Peyer's patch (tissue), 4 donors: ENCODE measurements around the gene OR2T8. TPM values are rescaled to one million over a fixed set of nuclear protein-coding genes. Genes with fewer than 3 reads are reported as not detected.
A peak's percentile ranks its signal among the peaks of the same experiment; 100 is the strongest.

ENCODE experiments used
- DNase-seq, 3 donors: peaks; one replicate each; pipeline ENCODE4 v3.0.0-alpha.2; 2017 to 2019
- H3K27ac ChIP-seq, 4 donors: fragments of 200-600 bp; sonication (generic); one replicate each; pipeline ENCODE4 v1.5.1; 2016 to 2019
- H3K27me3 ChIP-seq, 2 donors: fragments of 200-600 bp; sonication (generic); one replicate each; pipeline ENCODE4 v1.5.1; 2019
- H3K36me3 ChIP-seq, 3 donors: fragments of 200-600 bp; sonication (generic); one replicate each; pipeline ENCODE4 v1.5.1; 2016 to 2019
- H3K4me1 ChIP-seq, 4 donors: fragments of 200-600 bp; sonication (generic); one replicate each; pipeline ENCODE4 v1.5.1; 2016 to 2019
- H3K4me3 ChIP-seq, 4 donors: fragments of 200-600 bp; sonication (generic); 1 replicate in 3 of 4; 2 replicates in 1 of 4; pipeline ENCODE4 v1.5.1; 2016 to 2019; ENCODE audit warnings: mild to moderate bottlenecking in 1 of 4
- H3K9me3 ChIP-seq, 4 donors: fragments of 200-600 bp; sonication (generic); one replicate each; pipeline ENCODE4 v1.5.1; 2016 to 2019; ENCODE audit warnings: mild to moderate bottlenecking in 1 of 4
- POLR2A ChIP-seq, 2 donors: fragments of 450-650 bp; IDR thresholded peaks; one replicate each; pipeline ENCODE4 v1.5.1; 2017; ENCODE audit warnings: antibody characterized with exemption in 2 of 2, mild to moderate bottlenecking in 2 of 2, moderate library complexity in 2 of 2
- total RNA-seq, 4 donors: library from RNA; depleted of rRNA; stranded (reverse); fragments of >200 nt; gene quantifications; one replicate each; pipeline ENCODE4 v1.1.0, GENCODE V29; 2016
- TF ChIP-seq, protein P1 (sequence below), 6 experiments: fragments of 450-650 bp in 4 of 6; fragments of 200-600 bp in 2 of 6; sonication (generic) in 1 of 6; IDR thresholded peaks; one replicate each; pipeline ENCODE4 v1.5.1; 2017 to 2019; ENCODE audit warnings: antibody characterized with exemption in 6 of 6, mild to moderate bottlenecking in 3 of 6, moderate library complexity in 1 of 6

OR2T8 gene
- total RNA-seq, 4 donors from 2014 or later, result not detected

DNA sequence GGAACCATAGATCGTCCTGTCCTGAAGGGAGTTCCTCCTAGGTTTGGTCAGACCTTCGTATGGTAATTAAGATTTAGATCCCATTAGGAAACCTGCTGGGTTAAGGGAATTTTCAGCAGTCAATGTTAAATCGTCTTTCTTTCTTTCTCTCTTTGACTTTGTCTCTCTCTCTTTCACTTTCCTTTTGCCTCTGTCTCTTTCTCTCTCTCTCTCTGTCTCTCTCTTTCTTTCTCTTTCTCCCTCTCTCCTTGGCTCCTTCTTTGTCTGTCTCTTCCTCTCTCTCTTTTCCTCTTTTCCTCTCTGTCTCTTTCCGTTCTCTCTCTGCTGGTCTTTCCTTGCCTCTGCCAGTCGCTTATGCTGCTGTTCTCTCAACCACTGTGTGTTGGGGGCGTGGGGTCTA lies 15.9 kb upstream of the OR2T8 start:
- TF ChIP-seq, protein P1, sequence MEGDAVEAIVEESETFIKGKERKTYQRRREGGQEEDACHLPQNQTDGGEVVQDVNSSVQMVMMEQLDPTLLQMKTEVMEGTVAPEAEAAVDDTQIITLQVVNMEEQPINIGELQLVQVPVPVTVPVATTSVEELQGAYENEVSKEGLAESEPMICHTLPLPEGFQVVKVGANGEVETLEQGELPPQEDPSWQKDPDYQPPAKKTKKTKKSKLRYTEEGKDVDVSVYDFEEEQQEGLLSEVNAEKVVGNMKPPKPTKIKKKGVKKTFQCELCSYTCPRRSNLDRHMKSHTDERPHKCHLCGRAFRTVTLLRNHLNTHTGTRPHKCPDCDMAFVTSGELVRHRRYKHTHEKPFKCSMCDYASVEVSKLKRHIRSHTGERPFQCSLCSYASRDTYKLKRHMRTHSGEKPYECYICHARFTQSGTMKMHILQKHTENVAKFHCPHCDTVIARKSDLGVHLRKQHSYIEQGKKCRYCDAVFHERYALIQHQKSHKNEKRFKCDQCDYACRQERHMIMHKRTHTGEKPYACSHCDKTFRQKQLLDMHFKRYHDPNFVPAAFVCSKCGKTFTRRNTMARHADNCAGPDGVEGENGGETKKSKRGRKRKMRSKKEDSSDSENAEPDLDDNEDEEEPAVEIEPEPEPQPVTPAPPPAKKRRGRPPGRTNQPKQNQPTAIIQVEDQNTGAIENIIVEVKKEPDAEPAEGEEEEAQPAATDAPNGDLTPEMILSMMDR (IDR thresholded peaks at IDR 0.05), result no peak
- no peak for TF ChIP-seq POLR2A (IDR thresholded peaks at IDR 0.05)
- DNase-seq, result no peak

GRCh38 chr1:247905181-247905580 lies 14.9 kb upstream of the OR2T8 start:
- Histone ChIP-seq H3K4me1 (no peaks in the 10 kb centered on the region), H3K27ac (no peak overlapping the region), H3K9me3 (no peaks in the 10 kb centered on the region), H3K4me3 (no peak overlapping the region), H3K27me3 (no peaks in the 10 kb centered on the region), H3K36me3 (no peaks in the 10 kb centered on the region)
- DNase-seq, result no peak
- TF ChIP-seq, protein P1 (IDR thresholded peaks at IDR 0.05), result no peak
- no peak for TF ChIP-seq POLR2A (IDR thresholded peaks at IDR 0.05)

More for the DNA sequence above, 15.9 kb upstream of the OR2T8 start:
- Histone ChIP-seq H3K27ac (no peak overlapping the region), H3K4me3 (no peak overlapping the region), H3K9me3 (no peaks in the 10 kb centered on the region), H3K27me3 (no peaks in the 10 kb centered on the region), H3K4me1 (no peaks in the 10 kb centered on the region), H3K36me3 (no peaks in the 10 kb centered on the region)

- Histone ChIP-seq H3K27ac (peak overlapping the region in 1 of 4 donors; percentile 55), H3K27me3 (no peaks in the 10 kb centered on the region), H3K4me3 (peak overlapping the region; percentile 3 to 40 (median 14)), H3K9me3 (no peaks in the 10 kb centered on the region), H3K4me1 (no peaks in the 10 kb centered on the region), H3K36me3 (no peaks in the 10 kb centered on the region)
- DNase-seq, result no peak
- TF ChIP-seq, protein P1 (IDR thresholded peaks at IDR 0.05), result no peak
- TF ChIP-seq POLR2A (IDR thresholded peaks at IDR 0.05), result no peak
Measured at GRCh38 chr1:247905910-247906503, 14.0 kb upstream of the OR2T8 start.

DNA sequence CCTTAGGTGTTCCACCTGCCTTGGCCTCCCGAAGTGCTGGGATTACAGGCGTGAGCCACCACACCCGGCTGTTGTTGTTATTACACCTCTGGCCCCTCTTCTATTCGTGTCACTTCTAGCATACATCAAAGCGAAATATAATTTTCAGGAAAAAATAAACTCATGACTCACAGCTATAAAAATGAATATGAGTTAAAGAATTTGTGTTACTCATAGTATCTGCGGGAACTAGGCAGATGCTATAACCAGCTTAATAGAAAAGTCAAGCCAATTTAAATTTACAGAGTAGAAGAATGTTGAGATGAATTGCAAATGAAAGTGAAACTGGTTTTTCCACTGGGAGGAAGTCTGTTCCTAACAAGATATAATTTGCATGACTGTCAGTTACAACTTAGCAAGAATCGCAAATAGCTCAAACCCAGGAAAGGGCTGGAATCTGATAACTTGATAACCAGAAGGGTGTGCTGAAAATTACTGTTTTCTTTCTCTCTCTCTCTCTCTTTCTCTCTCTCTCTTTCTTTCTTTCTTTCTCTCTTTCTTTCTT lies 13.5 kb upstream of the OR2T8 start:
- peak overlapping the region; percentile 3 to 40 (median 14) for H3K4me3 ChIP-seq
- H3K9me3 ChIP-seq, result no peaks in the 10 kb centered on the region
- no peaks in the 10 kb centered on the region for H3K36me3 ChIP-seq
- no peak for TF ChIP-seq POLR2A (IDR thresholded peaks at IDR 0.05)
- TF ChIP-seq, protein P1 (IDR thresholded peaks at IDR 0.05), result no peak
- H3K4me1 ChIP-seq, result no peaks in the 10 kb centered on the region
- H3K27me3 ChIP-seq, result no peaks in the 10 kb centered on the region
- no peak for DNase-seq
- peak overlapping the region in 1 of 4 donors; percentile 55 for H3K27ac ChIP-seq

DNA sequence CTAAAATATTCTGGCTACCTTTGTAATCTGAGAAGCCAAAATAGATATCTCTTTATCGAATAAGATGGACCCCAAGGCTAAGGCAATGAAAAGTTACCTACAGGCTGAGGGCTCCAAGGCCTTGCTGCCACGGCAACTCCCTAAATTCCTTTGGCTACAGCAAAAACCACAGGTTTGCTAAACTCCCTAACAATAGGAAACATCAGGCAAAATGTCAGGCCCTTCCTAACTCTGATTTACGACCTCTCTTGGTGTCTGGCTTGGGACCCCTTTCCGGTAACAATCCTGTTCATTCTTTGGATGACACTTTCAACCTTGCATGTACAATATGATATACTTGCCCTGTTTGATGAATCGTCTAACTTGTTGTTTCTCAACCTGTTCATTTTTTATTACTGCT lies 11.3 kb upstream of the OR2T8 start:
- H3K4me3 ChIP-seq, result no peak overlapping the region
- no peak for DNase-seq
- no peaks in the 10 kb centered on the region for H3K4me1 ChIP-seq
- H3K36me3 ChIP-seq, result no peaks in the 10 kb centered on the region
- no peak for TF ChIP-seq POLR2A (IDR thresholded peaks at IDR 0.05)
- TF ChIP-seq, protein P1 (IDR thresholded peaks at IDR 0.05), result no peak
- H3K27me3 ChIP-seq, result no peaks in the 10 kb centered on the region
- no peak overlapping the region for H3K27ac ChIP-seq
- H3K9me3 ChIP-seq, result no peaks in the 10 kb centered on the region
